Frontal cortex (tissue), 4 donors: Measurements from ENCODE around the gene ZNF154. TPM values are rescaled to one million over a fixed set of nuclear protein-coding genes. Genes with fewer than 3 reads are reported as not detected.
"Not testable (repeated sequence)": the region's sequence is repeated elsewhere in the genome, so short reads cannot be mapped to it uniquely, and the experiment has no call there.

Experiments used
- DNase-seq, 2 donors: peaks; one replicate each; pipeline ENCODE4 v3.0.0; 2012; ENCODE audit warnings: low spot score in 2 of 2
- FAIRE-seq: peaks from 2 replicates; lab custom pipeline; 2012; peaks lifted over from hg19 to GRCh38; lab: Jason Lieb, UNC
- total RNA-seq: library from RNA; depleted of rRNA; stranded (reverse); fragments of >200 nt; gene quantifications from one replicate; pipeline ENCODE4 v1.2.3, GENCODE V29; 2014
- donor health status: control.
- donor health status: control.
- donor health status: control.

ZNF154 gene
- 33.0 TPM for total RNA-seq

GRCh38 chr19:57708641-57709361 lies at the start of gene ZNF154:
ZNF154 (minus strand) TSS chr19:57709204; CDS start chr19:57708971, 233 bp downstream.
- DNase-seq (peak; percentile 30 to 76), FAIRE-seq (no peak)

DNA sequence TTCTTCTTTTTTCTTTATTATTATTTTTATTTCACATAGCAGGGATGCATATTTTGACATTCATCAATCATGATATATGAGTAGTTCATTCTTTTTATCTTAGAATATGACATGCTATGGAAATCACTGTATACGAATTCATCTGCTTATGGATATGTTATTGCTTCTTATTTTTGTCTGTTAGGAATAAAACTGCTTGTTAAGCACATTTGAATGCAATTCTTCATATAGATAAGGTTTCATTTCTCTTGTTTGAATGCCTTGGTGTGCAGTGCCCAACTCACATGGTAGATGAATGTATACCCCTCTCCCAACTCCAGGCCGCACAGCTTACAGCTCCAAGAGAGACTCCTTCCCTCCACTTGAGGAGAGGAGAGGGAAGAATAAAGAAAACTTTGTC lies 48.9 kb upstream of the ZNF154 start:
- DNase-seq (no peak), FAIRE-seq (no peak)

DNA sequence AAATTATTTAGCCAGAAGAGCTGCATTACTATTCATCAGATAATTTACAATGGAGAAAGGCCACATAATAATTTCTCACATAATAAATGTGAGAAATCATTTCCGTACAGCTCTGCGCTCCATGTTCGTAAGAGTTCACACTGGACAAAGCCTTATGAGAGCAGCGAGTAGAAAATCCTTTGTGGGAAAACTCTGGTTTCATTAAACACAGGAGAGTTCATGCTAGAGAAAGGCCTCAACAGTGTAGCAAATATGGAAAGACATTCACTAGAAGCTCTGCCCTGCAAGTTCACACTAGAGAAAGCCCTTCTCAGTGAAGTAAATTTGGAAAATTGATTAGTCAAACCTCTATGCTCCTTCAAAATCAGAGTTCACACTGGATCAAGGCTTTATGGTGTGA lies 46.0 kb upstream of the ZNF154 start:
- FAIRE-seq = no peak
- DNase-seq = no peak

DNA sequence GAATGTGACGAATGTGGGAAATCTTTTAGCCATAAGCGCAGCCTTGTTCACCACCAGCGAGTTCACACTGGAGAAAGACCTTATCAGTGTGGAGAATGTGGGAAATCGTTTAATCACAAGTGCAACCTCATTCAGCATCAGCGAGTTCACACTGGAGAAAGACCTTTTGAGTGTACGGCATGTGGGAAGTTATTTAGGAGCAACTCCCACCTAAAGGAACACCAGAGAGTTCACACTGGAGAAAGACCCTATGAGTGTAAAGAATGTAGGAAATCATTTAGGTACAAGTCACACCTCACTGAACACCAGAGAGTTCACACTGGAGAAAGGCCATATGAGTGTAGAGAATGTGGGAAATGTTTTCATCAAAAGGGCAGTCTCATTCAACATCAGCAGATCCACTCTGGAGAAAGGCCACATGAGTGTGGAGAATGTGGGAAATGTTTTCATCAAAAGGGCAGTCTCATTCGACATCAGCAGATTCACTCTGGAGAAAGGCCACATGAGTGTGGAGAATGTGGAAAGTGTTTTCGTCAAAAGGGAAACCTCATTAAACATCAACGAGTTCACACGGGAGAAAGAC lies 45.2 kb upstream of the ZNF154 start:
- FAIRE-seq = no peak

GRCh38 chr19:57748029-57748428 lies 39.0 kb upstream of the ZNF154 start:
- no peak for FAIRE-seq
- DNase-seq = no peak

More for the DNA sequence above, 45.2 kb upstream of the ZNF154 start:
- DNase-seq = no peak

GRCh38 chr19:57747472-57747807 lies 38.4 kb upstream of the ZNF154 start:
- no peak for FAIRE-seq

DNA sequence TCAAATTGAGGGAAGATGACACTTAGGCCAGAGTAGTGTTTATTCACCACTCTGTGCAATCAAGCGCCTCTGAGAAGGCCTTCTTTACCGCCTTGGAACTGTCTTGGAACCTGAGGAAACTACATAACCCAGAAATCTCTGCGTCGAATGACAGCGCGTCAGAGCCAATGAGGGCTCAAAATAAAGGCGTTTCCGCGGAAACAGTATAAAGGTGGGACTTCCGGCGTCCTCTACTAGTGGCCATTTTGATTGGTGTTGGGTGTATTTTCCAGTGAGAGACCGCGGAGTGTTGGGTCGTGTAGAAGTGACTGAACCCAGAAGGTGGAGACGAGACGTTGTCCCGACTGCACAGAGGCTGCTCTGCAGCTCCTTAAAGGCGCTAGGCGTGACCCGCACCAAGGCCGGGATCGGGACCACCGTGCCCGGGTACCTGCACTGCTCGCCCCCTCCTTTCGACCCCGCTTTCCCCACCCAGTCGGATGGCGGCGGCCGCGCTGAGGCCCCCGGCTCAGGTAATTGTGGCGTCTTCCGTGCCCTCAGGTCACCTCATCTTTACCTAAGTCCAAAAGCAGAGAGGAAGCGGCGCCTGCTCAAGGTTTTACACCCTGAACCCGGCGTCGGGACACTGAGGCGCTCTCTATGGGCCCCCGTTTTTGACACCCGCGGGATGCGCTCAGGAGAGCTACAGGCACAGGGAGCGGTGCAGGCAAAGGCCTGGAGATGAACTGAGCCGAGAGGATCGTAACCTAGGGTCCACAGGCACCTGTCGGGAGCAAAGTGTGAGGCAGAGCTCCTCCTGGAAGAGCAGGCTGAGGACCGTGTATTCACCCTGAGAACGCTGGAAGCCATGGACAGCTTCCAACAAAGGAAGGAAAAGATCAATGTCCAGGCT lies 37.8 kb upstream of the ZNF154 start, which contains the start of gene ZNF776:
Gene ZNF776 (plus strand): TSS at position 236 of the 892 bp plus-strand sequence. CDS start 244 bp downstream, at position 480.
- peak; percentile 90 for FAIRE-seq
- DNase-seq = peak; percentile 87 to 92

More at GRCh38 chr19:57747472-57747807, 38.4 kb upstream of the ZNF154 start:
- DNase-seq = no peak

DNA sequence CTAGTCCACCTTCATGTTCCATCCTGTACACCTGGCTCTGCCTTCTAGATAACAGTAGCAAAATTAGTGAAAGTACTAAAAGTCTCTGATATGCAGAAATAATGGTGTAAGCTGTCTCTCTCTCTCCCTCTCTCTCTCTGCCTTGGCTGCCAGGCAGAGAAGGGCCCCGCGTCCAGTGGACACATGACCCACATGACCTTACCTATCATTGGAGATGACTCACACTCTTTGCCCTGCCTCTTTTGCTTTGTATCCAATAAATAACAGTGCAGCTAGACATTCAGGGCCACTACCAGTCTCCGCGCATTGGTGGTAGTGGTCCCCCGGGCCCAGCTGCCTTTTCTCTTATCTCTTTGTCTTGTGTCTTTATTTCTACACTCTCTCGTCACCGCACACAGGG lies 29.8 kb upstream of the ZNF154 start:
- not testable (repeated sequence) for FAIRE-seq, DNase-seq

DNA sequence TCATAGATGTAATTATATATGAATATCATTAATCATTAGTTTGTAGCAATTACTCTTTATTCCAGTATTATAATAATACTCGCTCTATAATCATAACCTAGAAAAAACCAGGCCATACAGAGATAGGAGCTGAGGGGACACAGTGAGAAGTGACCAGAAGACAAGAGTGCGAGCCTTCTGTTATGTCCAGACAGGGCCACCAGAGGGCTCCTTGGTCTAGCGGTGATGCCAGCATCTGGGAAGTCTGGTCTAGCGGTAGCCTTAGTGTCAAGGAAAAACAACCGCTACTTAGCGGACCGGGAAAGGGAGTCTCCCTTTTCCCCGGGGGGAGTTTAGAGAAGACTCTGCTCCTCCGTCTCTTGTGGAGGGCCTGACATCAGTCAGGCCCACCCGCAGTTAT lies 29.3 kb upstream of the ZNF154 start:
- FAIRE-seq, DNase-seq: not testable (repeated sequence)

DNA sequence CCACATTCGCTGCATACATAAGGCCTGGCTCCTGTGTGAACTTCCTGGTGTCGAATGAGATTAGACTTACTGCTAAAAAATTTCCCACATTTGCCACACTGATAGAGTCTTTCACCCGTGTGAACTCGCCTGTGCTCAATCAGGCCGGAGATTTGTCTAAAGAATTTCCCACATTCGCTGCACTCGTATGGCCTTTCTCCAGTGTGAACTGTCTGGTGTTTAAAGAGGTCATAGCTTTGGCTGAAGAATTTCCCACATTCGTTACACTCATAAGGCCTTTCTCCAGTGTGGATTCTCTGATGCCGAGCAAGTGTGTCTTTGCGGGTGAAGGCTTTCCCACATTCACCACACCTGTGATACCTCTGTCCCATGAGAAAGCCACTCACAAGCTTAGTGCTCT lies 11.9 kb upstream of the ZNF154 start:
- no peak for DNase-seq
- FAIRE-seq = no peak

DNA sequence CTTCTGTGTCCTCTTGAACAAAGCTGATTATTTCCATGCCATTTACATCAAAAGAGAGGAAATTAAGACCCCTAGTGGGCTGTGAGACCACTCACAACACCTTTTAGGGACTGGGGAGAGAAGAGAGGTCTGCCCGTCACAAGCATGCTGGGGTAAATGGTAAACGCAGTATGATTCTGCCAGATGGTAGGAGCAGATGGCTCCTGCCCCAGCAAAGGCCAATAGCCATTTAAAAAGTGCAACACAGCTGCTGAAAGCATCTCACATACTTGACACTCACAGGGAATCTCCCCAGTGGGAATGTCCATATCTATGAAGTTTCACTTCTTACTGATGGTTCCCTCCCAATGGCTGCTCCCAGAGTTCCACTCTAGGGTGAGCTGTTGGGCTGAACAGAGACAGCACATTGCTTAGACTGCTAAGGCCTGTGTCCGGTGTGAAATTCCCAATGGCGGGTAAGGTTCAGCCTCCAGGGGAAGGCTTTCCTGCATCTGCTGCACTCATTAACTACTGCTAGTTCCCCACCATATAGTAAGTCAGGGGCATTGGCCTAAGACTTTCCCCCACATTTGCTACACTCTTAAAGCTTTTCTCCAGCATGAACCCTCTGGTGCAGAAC lies 11.0 kb upstream of the ZNF154 start:
- DNase-seq = no peak
- FAIRE-seq = no peak

- no peak for FAIRE-seq
- no peak for DNase-seq
These were observed 10.4 kb upstream of the ZNF154 start for GRCh38 chr19:57719424-57719823.

- DNase-seq (no peak), FAIRE-seq (no peak)
These were observed 3.2 kb upstream of the ZNF154 start for GRCh38 chr19:57712222-57712621.

GRCh38 chr19:57709616-57710015 lies 612 bp upstream of the ZNF154 start:
- DNase-seq (no peak), FAIRE-seq (no peak)

- FAIRE-seq = no peak
- no peak for DNase-seq
These were observed 2.7 kb downstream of the ZNF154 start for GRCh38 chr19:57706346-57706745.

- FAIRE-seq = no peak
- no peak for DNase-seq
These were observed 7.4 kb downstream of the ZNF154 start for GRCh38 chr19:57701625-57702024.

DNA sequence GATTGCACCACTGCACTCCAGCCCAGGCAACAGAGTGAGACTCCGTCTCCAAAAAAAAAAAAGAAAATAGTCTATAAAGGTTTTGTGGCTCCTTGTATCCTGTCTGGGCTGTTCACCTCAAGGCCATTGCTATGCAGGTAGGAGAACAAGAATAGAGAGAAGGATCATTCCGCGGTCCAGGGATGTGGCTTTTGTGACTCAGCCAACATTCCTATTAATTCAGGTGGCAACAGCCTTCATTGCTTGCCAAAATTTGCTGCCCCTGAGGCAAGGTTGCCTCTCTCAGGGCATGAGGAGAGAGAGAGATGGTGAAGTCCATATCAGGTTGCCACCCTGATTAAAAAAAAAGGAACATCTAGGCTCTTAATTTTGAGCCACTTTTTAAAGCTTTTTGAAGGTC lies 19.3 kb downstream of the ZNF154 start:
- DNase-seq (no peak), FAIRE-seq (no peak)

GRCh38 chr19:57688011-57688763 lies 20.8 kb downstream of the ZNF154 start:
- FAIRE-seq (no peak), DNase-seq (no peak)

GRCh38 chr19:57687363-57688010 lies 21.5 kb downstream of the ZNF154 start:
- FAIRE-seq (no peak), DNase-seq (no peak)
